ENCODE data around the gene OLAH.

DNA sequence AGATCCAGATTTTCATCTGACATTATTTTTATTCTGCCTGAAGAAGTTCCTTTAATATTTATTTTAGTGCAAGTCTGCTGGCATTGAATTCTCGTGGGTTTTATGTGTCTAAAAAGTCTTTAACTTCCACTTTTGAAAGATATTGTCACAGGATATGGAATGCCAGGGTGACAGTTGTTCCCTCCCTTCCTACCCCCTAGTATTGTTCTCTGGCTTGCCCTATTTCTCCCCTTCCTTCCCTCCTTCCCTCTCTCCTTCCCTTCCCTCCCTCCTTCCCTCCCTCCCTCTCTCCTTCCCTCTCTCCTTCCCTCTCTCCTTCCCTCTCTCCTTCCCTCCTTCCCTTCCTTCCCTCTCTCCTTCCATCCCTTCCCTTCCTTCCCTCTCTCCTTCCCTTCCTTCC lies 14.9 kb downstream of the OLAH start:
- TF ChIP-seq, protein P1, sequence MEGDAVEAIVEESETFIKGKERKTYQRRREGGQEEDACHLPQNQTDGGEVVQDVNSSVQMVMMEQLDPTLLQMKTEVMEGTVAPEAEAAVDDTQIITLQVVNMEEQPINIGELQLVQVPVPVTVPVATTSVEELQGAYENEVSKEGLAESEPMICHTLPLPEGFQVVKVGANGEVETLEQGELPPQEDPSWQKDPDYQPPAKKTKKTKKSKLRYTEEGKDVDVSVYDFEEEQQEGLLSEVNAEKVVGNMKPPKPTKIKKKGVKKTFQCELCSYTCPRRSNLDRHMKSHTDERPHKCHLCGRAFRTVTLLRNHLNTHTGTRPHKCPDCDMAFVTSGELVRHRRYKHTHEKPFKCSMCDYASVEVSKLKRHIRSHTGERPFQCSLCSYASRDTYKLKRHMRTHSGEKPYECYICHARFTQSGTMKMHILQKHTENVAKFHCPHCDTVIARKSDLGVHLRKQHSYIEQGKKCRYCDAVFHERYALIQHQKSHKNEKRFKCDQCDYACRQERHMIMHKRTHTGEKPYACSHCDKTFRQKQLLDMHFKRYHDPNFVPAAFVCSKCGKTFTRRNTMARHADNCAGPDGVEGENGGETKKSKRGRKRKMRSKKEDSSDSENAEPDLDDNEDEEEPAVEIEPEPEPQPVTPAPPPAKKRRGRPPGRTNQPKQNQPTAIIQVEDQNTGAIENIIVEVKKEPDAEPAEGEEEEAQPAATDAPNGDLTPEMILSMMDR (IDR thresholded peaks at IDR 0.05; ENCODE audit: low read depth, low read length), result no peak
- TF ChIP-seq POLR2A (IDR thresholded peaks at IDR 0.05; ENCODE audit: extremely low read depth, insufficient read length) (no peak), MYC (IDR thresholded peaks at IDR 0.05; ENCODE audit: low read depth, low read length) (no peak)
- TF ChIP-seq, protein P2, sequence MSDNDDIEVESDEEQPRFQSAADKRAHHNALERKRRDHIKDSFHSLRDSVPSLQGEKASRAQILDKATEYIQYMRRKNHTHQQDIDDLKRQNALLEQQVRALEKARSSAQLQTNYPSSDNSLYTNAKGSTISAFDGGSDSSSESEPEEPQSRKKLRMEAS (IDR thresholded peaks at IDR 0.05; ENCODE audit: low read depth, low read length), result no peak

All from NB4 (cell line).